Measurements from ENCODE around the gene HEATR5B. TPM values are rescaled to one million over a fixed set of nuclear protein-coding genes. Genes with fewer than 3 reads are reported as not detected.

Gene HEATR5B
- total RNA-seq, 2 experiments from 2014 or later, result 15.2 to 18.2 TPM

- Mint-ChIP-seq H3K4me3 (peak overlapping the region; percentile 97), H3K36me3 (ENCODE audit: low read depth) (peaks cover 7% of the 10 kb centered on the region), H3K27ac (no peak overlapping the region), H3K9me3 (no peaks in the 10 kb centered on the region), H3K27me3 (no peaks in the 10 kb centered on the region), H3K4me1 (ENCODE audit: low read depth) (peaks cover 35% of the 10 kb centered on the region)
- DNase-seq, result no peak
- intact Hi-C loops (cut with micrococcal nuclease), result no loop called here
- CTCF ChIA-PET, result no interaction called here
- no peak for TF ChIP-seq CTCF (IDR thresholded peaks at IDR 0.05)
- POLR2A ChIA-PET, result interaction anchor here (0.6 kb wide), 1 partner anchor 26 kb away, joined by 3 read pairs; no protein-coding TSS in a partner anchor
- ATAC-seq, result no peak
Observed at GRCh38 chr2:36964496-36965058, 119.6 kb downstream of the HEATR5B start.

GRCh38 chr2:36963734-36964133 is 120.4 kb downstream of the HEATR5B start:
- H3K4me1 Mint-ChIP-seq (ENCODE audit: low read depth), result peaks cover 44% of the 10 kb centered on the region
- H3K9me3 Mint-ChIP-seq, result no peaks in the 10 kb centered on the region
- ChIA-PET CTCF (interaction anchor here (1.4 kb wide), 1 partner anchor 10 kb away, joined by 4 read pairs; no protein-coding TSS in a partner anchor), POLR2A (interaction anchor here (0.6 kb wide), 1 partner anchor 27 kb away, joined by 3 read pairs; no protein-coding TSS in a partner anchor)
- TF ChIP-seq CTCF (IDR thresholded peaks at IDR 0.05), result no peak
- peaks cover 7% of the 10 kb centered on the region for H3K36me3 Mint-ChIP-seq (ENCODE audit: low read depth)
- no peak overlapping the region for H3K4me3 Mint-ChIP-seq
- intact Hi-C loops (cut with micrococcal nuclease), result no loop called here
- H3K27me3 Mint-ChIP-seq, result no peaks in the 10 kb centered on the region
- no peak overlapping the region for H3K27ac Mint-ChIP-seq
- no peak for ATAC-seq
- no peak for DNase-seq

GRCh38 chr2:36963106-36963505 is 121.1 kb downstream of the HEATR5B start:
- DNase-seq (no peak), ATAC-seq (no peak)
- TF ChIP-seq CTCF (IDR thresholded peaks at IDR 0.05), result no peak
- H3K4me1 Mint-ChIP-seq (ENCODE audit: low read depth), result peaks cover 50% of the 10 kb centered on the region
- peaks cover 10% of the 10 kb centered on the region for H3K36me3 Mint-ChIP-seq (ENCODE audit: low read depth)
- intact Hi-C loops (cut with micrococcal nuclease), result no loop called here
- H3K9me3 Mint-ChIP-seq, result no peaks in the 10 kb centered on the region
- no peak overlapping the region for H3K27ac Mint-ChIP-seq
- no peak overlapping the region for H3K4me3 Mint-ChIP-seq
- H3K27me3 Mint-ChIP-seq, result no peaks in the 10 kb centered on the region
- CTCF ChIA-PET, result interaction anchor here (1.4 kb wide), 1 partner anchor 9 kb away, joined by 4 read pairs; no protein-coding TSS in a partner anchor
- POLR2A ChIA-PET, result no interaction called here

- Mint-ChIP-seq H3K4me1 (ENCODE audit: low read depth) (peaks cover 56% of the 10 kb centered on the region), H3K27me3 (no peaks in the 10 kb centered on the region), H3K36me3 (ENCODE audit: low read depth) (peaks cover 9% of the 10 kb centered on the region), H3K27ac (no peak overlapping the region), H3K9me3 (no peaks in the 10 kb centered on the region), H3K4me3 (no peak overlapping the region)
- DNase-seq, result no peak
- no peak for ATAC-seq
- no peak for TF ChIP-seq CTCF (IDR thresholded peaks at IDR 0.05)
- intact Hi-C loops (cut with micrococcal nuclease), result no loop called here
- CTCF ChIA-PET, result no interaction called here
- POLR2A ChIA-PET, result no interaction called here
Observed at GRCh38 chr2:36960773-36961172, 123.4 kb downstream of the HEATR5B start.

GRCh38 chr2:36960005-36960675 is 124.0 kb downstream of the HEATR5B start:
- ATAC-seq, result no peak
- no peak overlapping the region for H3K27ac Mint-ChIP-seq
- no peaks in the 10 kb centered on the region for H3K27me3 Mint-ChIP-seq
- H3K4me1 Mint-ChIP-seq (ENCODE audit: low read depth), result peaks cover 60% of the 10 kb centered on the region
- CTCF ChIA-PET, result no interaction called here
- H3K36me3 Mint-ChIP-seq (ENCODE audit: low read depth), result peaks cover 9% of the 10 kb centered on the region
- intact Hi-C loops (cut with micrococcal nuclease), result no loop called here
- no peak for DNase-seq
- POLR2A ChIA-PET, result no interaction called here
- TF ChIP-seq CTCF (IDR thresholded peaks at IDR 0.05), result no peak
- H3K9me3 Mint-ChIP-seq, result no peaks in the 10 kb centered on the region
- H3K4me3 Mint-ChIP-seq, result no peak overlapping the region

Measured in activated CD8-positive, alpha-beta T cell treated with anti-CD3 and anti-CD28 coated beads for 36 hours (primary cell).